Lung (tissue), 12 donors: ENCODE data around the gene CPT1B. TPM values are rescaled to one million over a fixed set of nuclear protein-coding genes. Genes with fewer than 3 reads are reported as not detected.
"Not testable (repeated sequence)": the region's sequence is repeated elsewhere in the genome, so short reads cannot be mapped to it uniquely, and the experiment has no call there.

Experiments
- ATAC-seq: fragments of 200-7000 bp; cut with Tn5 transposase; one replicate; pipeline ENCODE4 v1.9.1; 2020; ENCODE audit warnings: moderate number of reproducible peaks; ENCODE audit not compliant: insufficient read depth, low FRiP score
- DNase-seq, 3 donors: peaks; one replicate each; pipeline ENCODE4 v3.0.0-alpha.2; 2013 to 2017
- H3K27ac ChIP-seq, 2 donors: one replicate each; pipeline ENCODE4 v1.5.1; 2013; ENCODE audit warnings: mild to moderate bottlenecking in 2 of 2, moderate library complexity in 2 of 2, control low read depth in 1 of 2, inconsistent platforms in 1 of 2, low read depth in 1 of 2, low read length in 1 of 2
- H3K27me3 ChIP-seq, 3 donors: one replicate each; pipeline ENCODE4 v1.5.1; 2013; ENCODE audit warnings: low read length in 2 of 3; ENCODE audit not compliant: control insufficient read depth in 3 of 3, insufficient read depth in 3 of 3
- H3K36me3 ChIP-seq, 4 donors: one replicate each; pipeline ENCODE4 v1.5.1; 2013; ENCODE audit warnings: low read length in 4 of 4, mild to moderate bottlenecking in 1 of 4, moderate library complexity in 1 of 4; ENCODE audit not compliant: control insufficient read depth in 4 of 4, insufficient read depth in 4 of 4
- H3K4me1 ChIP-seq, 5 donors: one replicate each; pipeline ENCODE4 v1.5.1; 2013; ENCODE audit warnings: low read length in 5 of 5, mild to moderate bottlenecking in 2 of 5, moderate library complexity in 1 of 5; ENCODE audit not compliant: control insufficient read depth in 5 of 5, insufficient read depth in 5 of 5
- H3K4me3 ChIP-seq: one replicate; pipeline ENCODE4 v1.5.1; 2013; ENCODE audit warnings: mild to moderate bottlenecking, control low read depth, moderate library complexity
- H3K9ac ChIP-seq, 2 donors: one replicate each; pipeline ENCODE4 v1.5.1; 2013; ENCODE audit warnings: low read length in 2 of 2, control low read depth in 1 of 2; ENCODE audit not compliant: insufficient read depth in 1 of 2
- H3K9me3 ChIP-seq, 4 donors: one replicate each; pipeline ENCODE4 v1.5.1; 2013; ENCODE audit warnings: low read length in 3 of 4, mild to moderate bottlenecking in 1 of 4, moderate library complexity in 1 of 4; ENCODE audit not compliant: control insufficient read depth in 4 of 4, insufficient read depth in 3 of 4
- WGBS, 2 donors: extraction: QIAGEN DNeasy Blood & Tissue Kit; methylation state at CpG; one replicate each; pipeline ENCODE4 v1.1.7; 2013; 5-methylcytosine and 5-hydroxymethylcytosine counted together
- polyA plus RNA-seq, 2 donors: library from polyadenylated mRNA; stranded (reverse); fragments of 200-250 nt; gene quantifications; one replicate each; pipeline ENCODE4 v1.2.1, GENCODE V29; 2013
- total RNA-seq, 2 donors: library from RNA; depleted of rRNA in 1 of 2; stranded (reverse); fragments of >200 nt in 1 of 2; gene quantifications; one replicate each; pipeline ENCODE4 v1.2.1, GENCODE V29; 2014 to 2021
- TF ChIP-seq, protein P1 (sequence below): IDR thresholded peaks from 2 replicates; pipeline ENCODE4 v1.5.1; 2012; ENCODE audit warnings: mild to moderate bottlenecking; ENCODE audit errors: control extremely low read depth, extremely low read depth
- donor health status: control.
- donor health status: control.
- donor health status: Bipolar disorder and iron deficiency.
- donor health status: healthy.
- donor health status: DM: yes; HTN: yes; CAD: no.

Gene CPT1B
- total and polyA plus RNA-seq, 4 donors, result 5.7 to 21.2 (median 13.2) TPM

GRCh38 chr22:50610581-50610980, 32.4 kb upstream of the CPT1B start:
- 82 to 88% methylated on average over 17 of the region's 17 CpGs for WGBS, 2 donors
- TF ChIP-seq, protein P1, sequence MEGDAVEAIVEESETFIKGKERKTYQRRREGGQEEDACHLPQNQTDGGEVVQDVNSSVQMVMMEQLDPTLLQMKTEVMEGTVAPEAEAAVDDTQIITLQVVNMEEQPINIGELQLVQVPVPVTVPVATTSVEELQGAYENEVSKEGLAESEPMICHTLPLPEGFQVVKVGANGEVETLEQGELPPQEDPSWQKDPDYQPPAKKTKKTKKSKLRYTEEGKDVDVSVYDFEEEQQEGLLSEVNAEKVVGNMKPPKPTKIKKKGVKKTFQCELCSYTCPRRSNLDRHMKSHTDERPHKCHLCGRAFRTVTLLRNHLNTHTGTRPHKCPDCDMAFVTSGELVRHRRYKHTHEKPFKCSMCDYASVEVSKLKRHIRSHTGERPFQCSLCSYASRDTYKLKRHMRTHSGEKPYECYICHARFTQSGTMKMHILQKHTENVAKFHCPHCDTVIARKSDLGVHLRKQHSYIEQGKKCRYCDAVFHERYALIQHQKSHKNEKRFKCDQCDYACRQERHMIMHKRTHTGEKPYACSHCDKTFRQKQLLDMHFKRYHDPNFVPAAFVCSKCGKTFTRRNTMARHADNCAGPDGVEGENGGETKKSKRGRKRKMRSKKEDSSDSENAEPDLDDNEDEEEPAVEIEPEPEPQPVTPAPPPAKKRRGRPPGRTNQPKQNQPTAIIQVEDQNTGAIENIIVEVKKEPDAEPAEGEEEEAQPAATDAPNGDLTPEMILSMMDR, result no peak
- no peak overlapping the region for H3K4me3 ChIP-seq
- H3K36me3 ChIP-seq, result no peaks in the 10 kb centered on the region
- H3K4me1 ChIP-seq, result peaks cover 0 to 5% (median 0%) of the 10 kb centered on the region in 5 donors
- no peak overlapping the region for H3K27ac ChIP-seq
- no peaks in the 10 kb centered on the region for H3K9me3 ChIP-seq
- H3K9ac ChIP-seq, result no peak overlapping the region
- peaks cover 0 to 32% (median 3%) of the 10 kb centered on the region in 3 donors for H3K27me3 ChIP-seq
- ATAC-seq (no peak), DNase-seq (no peak)

- no peak overlapping the region for H3K27ac ChIP-seq
- H3K36me3 ChIP-seq, result no peaks in the 10 kb centered on the region
- no peak overlapping the region for H3K9ac ChIP-seq
- peaks cover 0 to 5% (median 0%) of the 10 kb centered on the region in 5 donors for H3K4me1 ChIP-seq
- no peak overlapping the region for H3K4me3 ChIP-seq
- no peaks in the 10 kb centered on the region for H3K9me3 ChIP-seq
- ATAC-seq, result no peak
- no peak for DNase-seq
- TF ChIP-seq, protein P1, result no peak
- WGBS, 2 donors, result 81 to 89% methylated on average over 11 of the region's 11 CpGs
- peaks cover 3 to 37% (median 3%) of the 10 kb centered on the region in 3 donors for H3K27me3 ChIP-seq
Observed at GRCh38 chr22:50610041-50610451, 31.8 kb upstream of the CPT1B start.

GRCh38 chr22:50609599-50609998, 31.4 kb upstream of the CPT1B start:
- Histone ChIP-seq H3K36me3 (no peaks in the 10 kb centered on the region), H3K9ac (no peak overlapping the region), H3K27ac (no peak overlapping the region), H3K9me3 (peaks cover 0 to 4% (median 0%) of the 10 kb centered on the region in 4 donors), H3K27me3 (peaks cover 3 to 38% (median 8%) of the 10 kb centered on the region in 3 donors), H3K4me1 (peaks cover 0 to 5% (median 0%) of the 10 kb centered on the region in 5 donors), H3K4me3 (no peak overlapping the region)
- no peak for ATAC-seq
- WGBS, 2 donors, result 83 to 84% methylated on average over 12 of the region's 12 CpGs
- DNase-seq, result no peak
- TF ChIP-seq, protein P1, result no peak

DNA sequence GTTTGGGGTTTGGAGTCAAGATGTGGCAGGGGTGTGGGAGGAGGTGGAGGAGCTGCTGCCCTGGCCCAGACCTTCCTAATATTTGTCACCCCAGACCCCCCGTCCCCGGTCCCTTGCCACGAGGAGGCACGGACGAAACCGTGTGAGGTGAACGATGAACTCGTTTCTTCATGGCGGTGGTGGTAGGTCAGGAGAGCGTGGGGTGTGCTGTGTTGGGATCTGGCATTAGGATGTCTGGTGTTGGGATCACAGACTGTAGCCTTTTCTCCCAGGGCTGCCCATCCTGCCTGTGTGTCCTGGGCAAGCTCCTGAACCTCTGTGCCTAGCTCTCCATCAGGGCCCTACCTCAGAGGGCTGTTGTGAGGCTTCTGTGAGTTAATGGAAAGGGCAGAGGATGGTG, 30.8 kb upstream of the CPT1B start:
- Histone ChIP-seq H3K9me3 (peaks cover 0 to 4% (median 0%) of the 10 kb centered on the region in 4 donors), H3K27ac (no peak overlapping the region), H3K27me3 (peaks cover 3 to 38% (median 14%) of the 10 kb centered on the region in 3 donors), H3K4me1 (peaks cover 0 to 5% (median 0%) of the 10 kb centered on the region in 5 donors), H3K36me3 (no peaks in the 10 kb centered on the region), H3K9ac (no peak overlapping the region), H3K4me3 (no peak overlapping the region)
- DNase-seq, result no peak
- ATAC-seq, result no peak
- TF ChIP-seq, protein P1, result no peak
- 86 to 88% methylated on average over 10 of the region's 10 CpGs for whole genome bisulfite sequencing, 2 donors

DNA sequence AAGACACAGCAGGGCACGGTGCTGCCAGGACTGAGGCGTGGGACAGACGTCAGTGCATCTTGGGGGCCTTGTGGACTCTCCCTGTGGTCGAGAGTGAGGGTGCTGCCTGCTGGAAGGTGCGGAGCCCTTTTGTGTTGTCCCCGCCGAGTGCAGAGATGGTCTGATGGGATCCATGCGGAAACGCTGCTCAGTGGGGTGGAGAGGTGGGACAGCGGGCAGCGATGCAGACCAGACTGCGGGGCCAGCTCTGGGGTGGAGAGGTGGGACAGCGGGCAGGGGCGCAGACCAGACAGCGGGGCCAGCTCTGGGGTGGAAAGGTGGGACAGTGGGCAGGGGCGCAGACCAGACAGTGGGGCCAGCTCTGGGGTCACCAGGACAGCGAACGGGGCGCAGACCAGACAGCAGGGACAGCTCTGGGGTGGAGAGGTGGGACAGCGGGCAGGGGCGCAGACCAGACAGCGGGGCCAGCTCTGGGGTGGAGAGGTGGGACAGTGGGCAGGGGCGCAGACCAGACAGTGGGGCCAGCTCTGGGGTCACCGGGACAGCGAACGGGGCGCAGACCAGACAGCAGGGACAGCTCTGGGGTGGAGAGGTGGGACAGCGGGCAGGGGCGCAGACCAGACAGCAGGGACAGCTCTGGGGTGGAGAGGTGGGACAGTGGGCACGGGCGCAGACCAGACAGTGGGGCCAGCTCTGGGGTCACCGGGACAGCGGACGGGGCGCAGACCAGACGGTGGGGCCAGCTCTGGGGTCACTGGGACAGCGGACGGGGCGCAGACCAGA, 30.0 kb upstream of the CPT1B start:
- H3K4me3 ChIP-seq, H3K9ac ChIP-seq, ATAC-seq, H3K9me3 ChIP-seq, DNase-seq, H3K4me1 ChIP-seq, H3K36me3 ChIP-seq, H3K27ac ChIP-seq: not testable (repeated sequence)
- peaks cover 5 to 41% (median 21%) of the 10 kb centered on the region in 3 donors for H3K27me3 ChIP-seq
- 85 to 88% methylated on average over 39 of the region's 39 CpGs for WGBS, 2 donors
